Skin epidermis (tissue), 12 donors: ENCODE data around the gene CHI3L2.

ENCODE experiments used
- H3K27ac ChIP-seq, 21 experiments: fragments of 200-600 bp; sonication (generic) in 11 of 21; one replicate each; pipeline ENCODE4 v1.5.0; 2020; ENCODE audit warnings: mild to moderate bottlenecking in 3 of 21, inconsistent platforms in 2 of 21, moderate library complexity in 2 of 21
- H3K4me3 ChIP-seq, 7 experiments: fragments of 200-600 bp; sonication (generic) in 2 of 7; one replicate each; pipeline ENCODE4 v1.5.0; 2020; ENCODE audit warnings: inconsistent platforms in 2 of 7, mild to moderate bottlenecking in 2 of 7, moderate library complexity in 1 of 7

The CHI3L2 gene

GRCh38 chr1:111227434-111227833, at the start of gene CHI3L2:
Gene CHI3L2, plus strand, starts transcription at chr1:111227713. Its CDS starts 17 bp downstream, at chr1:111227730.
- H3K4me3 ChIP-seq, result no peak within 1 kb of the TSS
- peak within 1 kb of the TSS in 14 of 21 experiments; percentile 24 to 84 (median 64) for H3K27ac ChIP-seq

GRCh38 chr1:111179968-111180533, 47.5 kb upstream of the CHI3L2 start:
- no peak overlapping the region for H3K4me3 ChIP-seq
- no peak overlapping the region for H3K27ac ChIP-seq

- Histone ChIP-seq H3K27ac (no peak overlapping the region), H3K4me3 (no peak overlapping the region)
Measured at GRCh38 chr1:111182052-111182451, 45.5 kb upstream of the CHI3L2 start.

GRCh38 chr1:111183308-111184069, 44.0 kb upstream of the CHI3L2 start:
- peak overlapping the region in 3 of 21 experiments; percentile 27 to 37 (median 29) for H3K27ac ChIP-seq
- H3K4me3 ChIP-seq, result no peak overlapping the region

- Histone ChIP-seq H3K4me3 (no peak overlapping the region), H3K27ac (no peak overlapping the region)
Measured at GRCh38 chr1:111184663-111185062, 42.9 kb upstream of the CHI3L2 start.

- H3K27ac ChIP-seq, result peak overlapping the region in 18 of 21 experiments; percentile 10 to 98 (median 66)
Measured at GRCh38 chr1:111190931-111191451, 36.5 kb upstream of the CHI3L2 start.

GRCh38 chr1:111191496-111191895, 36.0 kb upstream of the CHI3L2 start:
- peak overlapping the region in 19 of 21 experiments; percentile 10 to 98 (median 75) for H3K27ac ChIP-seq

More at GRCh38 chr1:111190931-111191451, 36.5 kb upstream of the CHI3L2 start:
- H3K4me3 ChIP-seq, result no peak overlapping the region

GRCh38 chr1:111192074-111192473, 35.4 kb upstream of the CHI3L2 start:
- no peak overlapping the region for H3K4me3 ChIP-seq
- peak overlapping the region in 20 of 21 experiments; percentile 13 to 98 (median 75) for H3K27ac ChIP-seq

More at GRCh38 chr1:111191496-111191895, 36.0 kb upstream of the CHI3L2 start:
- H3K4me3 ChIP-seq, result no peak overlapping the region

- Histone ChIP-seq H3K4me3 (no peak overlapping the region), H3K27ac (peak overlapping the region in 20 of 21 experiments; percentile 16 to 98 (median 75))
Measured at GRCh38 chr1:111192658-111193519, 34.6 kb upstream of the CHI3L2 start.

GRCh38 chr1:111193712-111194480, 33.6 kb upstream of the CHI3L2 start:
- H3K27ac ChIP-seq, result peak overlapping the region in 19 of 21 experiments; percentile 16 to 98 (median 75)

GRCh38 chr1:111195002-111195684, 32.4 kb upstream of the CHI3L2 start:
- Histone ChIP-seq H3K4me3 (no peak overlapping the region), H3K27ac (peak overlapping the region in 11 of 21 experiments; percentile 11 to 98 (median 75))

More at GRCh38 chr1:111193712-111194480, 33.6 kb upstream of the CHI3L2 start:
- no peak overlapping the region for H3K4me3 ChIP-seq

GRCh38 chr1:111196213-111196612, 31.3 kb upstream of the CHI3L2 start:
- H3K27ac ChIP-seq, result peak overlapping the region in 7 of 21 experiments; percentile 4 to 99 (median 93)

GRCh38 chr1:111197598-111198284, 29.8 kb upstream of the CHI3L2 start:
- H3K4me3 ChIP-seq, result peak overlapping the region; percentile 2 to 45 (median 34)
- H3K27ac ChIP-seq, result peak overlapping the region in 15 of 21 experiments; percentile 17 to 99 (median 93)

More at GRCh38 chr1:111196213-111196612, 31.3 kb upstream of the CHI3L2 start:
- no peak overlapping the region for H3K4me3 ChIP-seq

- Histone ChIP-seq H3K4me3 (peak overlapping the region; percentile 2 to 45 (median 34)), H3K27ac (peak overlapping the region in 20 of 21 experiments; percentile 45 to 99 (median 92))
Measured at GRCh38 chr1:111198836-111199235, 28.7 kb upstream of the CHI3L2 start.

GRCh38 chr1:111199329-111199728, 28.2 kb upstream of the CHI3L2 start:
- peak overlapping the region; percentile 14 to 99 (median 92) for H3K27ac ChIP-seq
- H3K4me3 ChIP-seq, result peak overlapping the region; percentile 2 to 45 (median 34)

- H3K27ac ChIP-seq, result peak within 1 kb of the TSS; percentile 14 to 99 (median 92)
- H3K4me3 ChIP-seq, result peak within 1 kb of the TSS; percentile 2 to 45 (median 34)
Measured at GRCh38 chr1:111199881-111200801, 27.4 kb upstream of the CHI3L2 start, which contains the start of gene DENND2D. Gene DENND2D, minus strand, starts transcription at chr1:111200646. Its CDS starts 187 bp downstream, at chr1:111200459.
